ENCODE results near the gene AMDHD2.

AMDHD2 gene

DNA sequence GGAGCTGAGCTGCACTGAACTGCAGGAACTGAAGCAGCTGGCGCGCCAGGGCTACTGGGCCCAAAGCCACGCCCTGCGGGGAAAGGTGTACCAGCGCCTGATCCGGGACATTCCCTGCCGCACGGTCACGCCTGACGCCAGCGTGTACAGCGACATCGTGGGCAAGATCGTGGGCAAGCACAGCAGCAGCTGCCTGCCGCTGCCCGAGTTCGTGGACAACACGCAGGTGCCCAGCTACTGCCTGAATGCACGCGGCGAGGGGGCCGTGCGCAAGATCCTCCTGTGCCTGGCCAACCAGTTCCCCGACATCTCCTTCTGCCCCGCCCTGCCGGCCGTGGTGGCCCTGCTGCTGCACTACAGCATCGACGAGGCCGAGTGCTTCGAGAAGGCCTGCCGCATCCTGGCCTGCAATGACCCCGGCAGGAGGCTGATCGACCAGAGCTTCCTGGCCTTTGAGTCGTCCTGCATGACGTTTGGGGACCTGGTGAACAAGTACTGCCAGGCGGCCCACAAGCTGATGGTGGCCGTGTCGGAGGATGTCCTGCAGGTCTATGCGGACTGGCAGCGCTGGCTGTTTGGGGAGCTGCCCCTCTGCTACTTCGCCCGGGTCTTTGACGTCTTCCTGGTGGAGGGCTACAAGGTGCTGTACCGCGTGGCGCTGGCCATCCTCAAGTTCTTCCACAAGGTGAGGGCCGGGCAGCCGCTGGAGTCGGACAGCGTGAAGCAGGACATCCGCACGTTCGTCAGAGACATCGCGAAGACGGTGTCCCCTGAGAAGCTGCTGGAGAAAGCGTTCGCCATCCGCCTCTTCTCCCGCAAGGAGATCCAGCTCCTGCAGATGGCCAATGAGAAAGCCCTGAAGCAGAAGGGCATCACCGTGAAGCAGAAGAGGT, 23.7 kb upstream of the AMDHD2 start:
- TF ChIP-seq EZH2phosphoT487 (IDR thresholded peaks at IDR 0.05; ENCODE audit: borderline replicate concordance, low read length): no peak
- TF ChIP-seq, protein P1, sequence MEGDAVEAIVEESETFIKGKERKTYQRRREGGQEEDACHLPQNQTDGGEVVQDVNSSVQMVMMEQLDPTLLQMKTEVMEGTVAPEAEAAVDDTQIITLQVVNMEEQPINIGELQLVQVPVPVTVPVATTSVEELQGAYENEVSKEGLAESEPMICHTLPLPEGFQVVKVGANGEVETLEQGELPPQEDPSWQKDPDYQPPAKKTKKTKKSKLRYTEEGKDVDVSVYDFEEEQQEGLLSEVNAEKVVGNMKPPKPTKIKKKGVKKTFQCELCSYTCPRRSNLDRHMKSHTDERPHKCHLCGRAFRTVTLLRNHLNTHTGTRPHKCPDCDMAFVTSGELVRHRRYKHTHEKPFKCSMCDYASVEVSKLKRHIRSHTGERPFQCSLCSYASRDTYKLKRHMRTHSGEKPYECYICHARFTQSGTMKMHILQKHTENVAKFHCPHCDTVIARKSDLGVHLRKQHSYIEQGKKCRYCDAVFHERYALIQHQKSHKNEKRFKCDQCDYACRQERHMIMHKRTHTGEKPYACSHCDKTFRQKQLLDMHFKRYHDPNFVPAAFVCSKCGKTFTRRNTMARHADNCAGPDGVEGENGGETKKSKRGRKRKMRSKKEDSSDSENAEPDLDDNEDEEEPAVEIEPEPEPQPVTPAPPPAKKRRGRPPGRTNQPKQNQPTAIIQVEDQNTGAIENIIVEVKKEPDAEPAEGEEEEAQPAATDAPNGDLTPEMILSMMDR (IDR thresholded peaks at IDR 0.05; ENCODE audit: low read depth, low read length, poor library complexity, severe bottlenecking): no peak
- H3K27ac ChIP-seq (ENCODE audit: low read depth, low read length): no peak overlapping the region
- H3K36me3 ChIP-seq (ENCODE audit: control insufficient read depth, low read length): peaks cover 34% of the 10 kb centered on the region

DNA sequence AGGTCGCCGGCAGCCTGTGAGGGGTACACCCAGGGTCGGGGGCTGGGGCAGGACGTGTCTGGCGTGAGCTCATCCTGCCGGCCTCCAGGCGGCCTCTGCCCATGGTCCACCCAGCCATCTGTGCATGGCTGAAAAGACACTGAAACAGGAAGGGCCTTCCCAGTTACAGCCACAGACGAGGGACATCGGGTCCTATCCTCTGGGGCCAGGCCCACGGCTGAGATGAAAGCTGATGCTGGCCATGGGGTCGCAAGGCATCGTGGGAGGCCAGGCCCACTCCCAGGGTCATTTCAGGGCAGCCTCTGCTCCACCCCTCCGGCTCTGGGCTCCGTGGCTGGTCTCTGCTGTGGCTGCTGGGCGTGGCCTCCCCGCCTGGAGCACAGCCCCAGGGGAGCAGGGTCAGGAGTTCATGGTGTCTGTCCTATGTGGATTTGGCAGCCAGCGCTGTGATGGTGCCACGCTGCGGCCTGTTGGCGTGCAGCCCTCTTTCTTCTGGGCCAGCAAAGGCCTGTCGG, 23.0 kb upstream of the AMDHD2 start:
- peaks cover 38% of the 10 kb centered on the region for H3K36me3 ChIP-seq (ENCODE audit: control insufficient read depth, low read length)
- peaks cover 14% of the 10 kb centered on the region for H3K79me2 ChIP-seq (ENCODE audit: control insufficient read depth, low read length)
- no peaks in the 10 kb centered on the region for H3K9me3 ChIP-seq (ENCODE audit: control insufficient read depth, insufficient read depth, low read length)
- no peaks in the 10 kb centered on the region for H3F3A ChIP-seq (ENCODE audit: control insufficient read depth, insufficient read depth)
- peaks cover 15% of the 10 kb centered on the region for H3K4me1 ChIP-seq (ENCODE audit: control insufficient read depth, low read length)
- H3K4me2 ChIP-seq (ENCODE audit: low read length): no peak overlapping the region
- no peak overlapping the region for H3K27ac ChIP-seq (ENCODE audit: low read depth, low read length)
- TF ChIP-seq, protein P1 (IDR thresholded peaks at IDR 0.05; ENCODE audit: low read depth, low read length, poor library complexity, severe bottlenecking): no peak
- no peak for TF ChIP-seq EZH2phosphoT487 (IDR thresholded peaks at IDR 0.05; ENCODE audit: borderline replicate concordance, low read length)
- H3K4me3 ChIP-seq (ENCODE audit: low read length): no peak overlapping the region
- H4K20me1 ChIP-seq (ENCODE audit: control insufficient read depth, insufficient read depth, low read depth, low read length): 0 out of 2 replicates have a peak, but pooled peaks cover 7% of the 10 kb centered on the region
- no peaks in the 10 kb centered on the region for H3K27me3 ChIP-seq (ENCODE audit: control insufficient read depth, low read length)
- H3K9me2 ChIP-seq (replicated peaks; ENCODE audit: control insufficient read depth, low read length): no peaks in the 10 kb centered on the region

More for the DNA sequence above, 23.7 kb upstream of the AMDHD2 start:
- Histone ChIP-seq H3F3A (ENCODE audit: control insufficient read depth, insufficient read depth) (no peaks in the 10 kb centered on the region), H3K4me1 (ENCODE audit: control insufficient read depth, low read length) (peaks cover 8% of the 10 kb centered on the region), H3K9me2 (replicated peaks; ENCODE audit: control insufficient read depth, low read length) (no peaks in the 10 kb centered on the region), H4K20me1 (ENCODE audit: control insufficient read depth, insufficient read depth, low read depth, low read length) (0 out of 2 replicates have a peak, but pooled peaks cover 7% of the 10 kb centered on the region), H3K27me3 (ENCODE audit: control insufficient read depth, low read length) (no peaks in the 10 kb centered on the region), H3K9me3 (ENCODE audit: control insufficient read depth, insufficient read depth, low read length) (no peaks in the 10 kb centered on the region), H3K79me2 (ENCODE audit: control insufficient read depth, low read length) (peaks cover 12% of the 10 kb centered on the region), H3K4me2 (ENCODE audit: low read length) (no peak overlapping the region), H3K4me3 (ENCODE audit: low read length) (no peak overlapping the region)

DNA sequence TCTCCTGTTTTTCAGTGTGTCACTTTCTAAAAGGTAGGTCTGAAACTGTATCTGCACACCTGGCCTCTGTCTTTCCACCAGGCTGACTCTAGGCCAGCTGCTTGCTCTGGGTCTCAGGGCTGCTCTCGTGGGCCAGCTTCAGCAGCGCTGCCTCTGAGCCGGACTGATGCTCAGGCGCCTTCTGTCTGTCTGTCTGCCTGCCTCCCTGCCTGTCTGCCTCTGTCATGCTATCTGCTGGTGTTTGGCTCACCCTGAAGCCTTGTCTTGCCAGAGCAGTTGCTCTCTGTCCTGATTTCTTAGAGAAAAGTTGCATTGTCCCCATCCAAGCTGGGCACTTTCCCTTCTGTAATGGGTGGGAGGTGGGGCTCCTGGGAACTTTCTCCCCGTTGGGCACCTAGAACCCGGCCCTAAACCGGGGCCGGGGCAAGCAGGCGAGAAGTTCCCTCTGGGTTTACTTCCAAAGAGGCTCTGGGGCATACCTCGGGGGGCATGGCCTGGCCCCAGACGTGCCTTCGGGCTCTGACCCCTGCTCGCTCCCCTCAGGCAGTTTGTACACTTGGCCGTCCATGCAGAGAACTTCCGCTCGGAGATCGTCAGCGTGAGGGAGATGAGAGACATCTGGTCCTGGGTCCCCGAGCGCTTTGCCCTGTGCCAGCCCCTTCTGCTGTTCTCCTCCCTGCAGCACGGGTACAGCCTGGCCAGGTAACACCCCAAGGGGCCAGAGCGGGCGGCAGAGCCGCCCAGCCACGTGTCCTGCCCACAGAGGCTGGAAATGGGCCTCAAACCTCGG, 22.3 kb upstream of the AMDHD2 start:
- Histone ChIP-seq H3K36me3 (ENCODE audit: control insufficient read depth, low read length) (peaks cover 43% of the 10 kb centered on the region), H3K79me2 (ENCODE audit: control insufficient read depth, low read length) (peaks cover 17% of the 10 kb centered on the region), H3K27ac (ENCODE audit: low read depth, low read length) (no peak overlapping the region), H3K4me3 (ENCODE audit: low read length) (no peak overlapping the region), H3K27me3 (ENCODE audit: control insufficient read depth, low read length) (no peaks in the 10 kb centered on the region), H4K20me1 (ENCODE audit: control insufficient read depth, insufficient read depth, low read depth, low read length) (0 out of 2 replicates have a peak, but pooled peaks cover 7% of the 10 kb centered on the region), H3K9me3 (ENCODE audit: control insufficient read depth, insufficient read depth, low read length) (no peaks in the 10 kb centered on the region), H3K4me1 (ENCODE audit: control insufficient read depth, low read length) (peaks cover 22% of the 10 kb centered on the region), H3F3A (ENCODE audit: control insufficient read depth, insufficient read depth) (no peaks in the 10 kb centered on the region), H3K9me2 (replicated peaks; ENCODE audit: control insufficient read depth, low read length) (no peaks in the 10 kb centered on the region), H3K4me2 (ENCODE audit: low read length) (no peak overlapping the region)
- no peak for TF ChIP-seq EZH2phosphoT487 (IDR thresholded peaks at IDR 0.05; ENCODE audit: borderline replicate concordance, low read length)
- TF ChIP-seq, protein P1 (IDR thresholded peaks at IDR 0.05; ENCODE audit: low read depth, low read length, poor library complexity, severe bottlenecking): no peak

All from DOHH2 (cell line).